Left ventricle myocardium inferior (tissue), 1 donor: ENCODE measurements around the gene RNF175. TPM values are rescaled to one million over a fixed set of nuclear protein-coding genes. Genes with fewer than 3 reads are reported as not detected.
A peak's percentile ranks its signal among the peaks of the same experiment; 100 is the strongest.

Experiments used
- DNase-seq: peaks from one replicate; pipeline ENCODE4 v3.0.0-alpha.2; 2020
- H3K27ac ChIP-seq: fragments of 200-600 bp; replicated peaks from 2 replicates; pipeline ENCODE4 v1.8.0; 2021
- H3K27me3 ChIP-seq: fragments of 200-600 bp; 2 replicates; pipeline ENCODE4 v1.8.0; 2021; ENCODE audit warnings: low read depth
- H3K36me3 ChIP-seq: fragments of 200-600 bp; 2 replicates; pipeline ENCODE4 v1.8.0; 2021
- H3K4me1 ChIP-seq: fragments of 200-600 bp; 2 replicates; pipeline ENCODE4 v1.8.0; 2021
- H3K4me3 ChIP-seq: fragments of 200-600 bp; 2 replicates; pipeline ENCODE4 v1.8.0; 2021; ENCODE audit warnings: mild to moderate bottlenecking, moderate library complexity
- H3K9me3 ChIP-seq: fragments of 200-600 bp; replicated peaks from 2 replicates; pipeline ENCODE4 v1.8.0; 2021
- intact Hi-C: fragments of 100-400 bp; cut with micrococcal nuclease; formaldehyde crosslinking; loops from one replicate; pipeline ENCODE4 v1.11.0; 2022
- long read RNA-seq: library from polyadenylated mRNA; unstranded; transcript quantifications from one replicate; pipeline ENCODE4 v2.0.0, GENCODE V29; 2021
- total RNA-seq: library from RNA; stranded (reverse); fragmentation: NEBNext Ultra II Directional; extraction: Animal tissue kit (Norgen Biotek cat#: 25700); gene quantifications from one replicate; pipeline ENCODE4 v1.2.1, GENCODE V29; 2021
- TF ChIP-seq, protein P1 (sequence below): fragments of 200-600 bp; IDR thresholded peaks from 2 replicates; pipeline ENCODE4 v1.8.0; 2021; ENCODE audit warnings: antibody characterized with exemption, mild to moderate bottlenecking, borderline replicate concordance
- donor health status: DM: no; HTN: yes; CAD: no; lungs with severe emphysema.

RNF175 gene
- 0.71 TPM for total RNA-seq
- long read RNA-seq, partial matches to known transcripts = 0 of 2 reads
- long read RNA-seq, other reads (novel, unspliced or antisense) = 2 of 2 reads

DNA sequence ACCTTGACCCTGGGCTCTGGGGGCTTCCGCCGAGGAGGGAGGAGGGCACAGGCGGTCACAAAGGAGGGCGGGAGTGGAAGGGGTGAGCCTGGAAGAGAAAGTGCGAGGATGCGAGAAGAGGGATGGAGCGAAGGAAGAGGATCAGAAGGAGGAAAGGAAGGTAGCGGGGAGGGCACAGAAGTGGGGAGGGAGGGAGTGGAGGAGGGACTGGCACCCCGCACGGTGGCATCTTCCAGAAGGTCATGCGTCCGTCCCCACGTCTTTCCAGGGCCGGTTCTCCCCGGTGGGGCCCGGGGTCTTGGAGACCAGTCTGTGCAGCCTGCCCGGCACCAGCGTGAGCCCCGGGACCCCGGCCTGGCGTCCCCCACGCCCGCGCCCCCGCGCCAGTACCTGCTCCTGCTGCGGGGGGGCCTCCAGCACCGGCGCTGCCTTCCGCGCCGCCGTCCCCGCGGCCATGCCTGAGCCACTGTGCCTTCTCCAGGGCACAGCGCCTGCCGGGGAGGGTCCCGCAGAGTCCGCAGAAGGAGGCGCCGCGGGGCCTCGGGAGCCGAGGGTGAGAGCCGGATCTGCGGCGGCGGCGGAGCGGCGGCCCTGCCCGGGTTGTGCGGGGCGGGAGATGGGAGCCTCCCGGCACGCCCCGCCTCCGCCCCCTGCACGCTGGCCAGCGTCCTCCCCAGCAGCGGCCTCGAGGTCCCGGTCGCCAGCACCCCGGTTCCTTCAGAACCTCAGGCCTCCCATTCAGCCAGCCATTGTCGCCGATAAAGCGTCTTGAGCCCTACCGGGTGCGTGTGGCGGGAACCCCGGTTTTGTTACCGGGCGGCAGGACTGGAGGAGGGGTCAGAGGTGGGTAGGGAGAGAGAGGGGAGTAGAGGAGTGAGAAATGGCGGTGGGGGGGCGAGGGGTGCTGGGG is at the start of gene RNF175:
TSS of gene RNF175 (minus strand) at position 618 of the 910 bp plus-strand sequence. CDS start at position 456, 162 bp downstream.
- Histone ChIP-seq H3K36me3 (no peaks in the 10 kb centered on the region), H3K4me3 (peak within 1 kb of the TSS; percentile 68), H3K27ac (no peak within 1 kb of the TSS), H3K4me1 (peaks cover 13% of the 10 kb centered on the region), H3K27me3 (peaks cover 90% of the 10 kb centered on the region), H3K9me3 (peaks cover 6% of the 10 kb centered on the region)
- TF ChIP-seq, protein P1, sequence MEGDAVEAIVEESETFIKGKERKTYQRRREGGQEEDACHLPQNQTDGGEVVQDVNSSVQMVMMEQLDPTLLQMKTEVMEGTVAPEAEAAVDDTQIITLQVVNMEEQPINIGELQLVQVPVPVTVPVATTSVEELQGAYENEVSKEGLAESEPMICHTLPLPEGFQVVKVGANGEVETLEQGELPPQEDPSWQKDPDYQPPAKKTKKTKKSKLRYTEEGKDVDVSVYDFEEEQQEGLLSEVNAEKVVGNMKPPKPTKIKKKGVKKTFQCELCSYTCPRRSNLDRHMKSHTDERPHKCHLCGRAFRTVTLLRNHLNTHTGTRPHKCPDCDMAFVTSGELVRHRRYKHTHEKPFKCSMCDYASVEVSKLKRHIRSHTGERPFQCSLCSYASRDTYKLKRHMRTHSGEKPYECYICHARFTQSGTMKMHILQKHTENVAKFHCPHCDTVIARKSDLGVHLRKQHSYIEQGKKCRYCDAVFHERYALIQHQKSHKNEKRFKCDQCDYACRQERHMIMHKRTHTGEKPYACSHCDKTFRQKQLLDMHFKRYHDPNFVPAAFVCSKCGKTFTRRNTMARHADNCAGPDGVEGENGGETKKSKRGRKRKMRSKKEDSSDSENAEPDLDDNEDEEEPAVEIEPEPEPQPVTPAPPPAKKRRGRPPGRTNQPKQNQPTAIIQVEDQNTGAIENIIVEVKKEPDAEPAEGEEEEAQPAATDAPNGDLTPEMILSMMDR = no peak
- no peak for DNase-seq
- intact Hi-C loops = no loop called here

DNA sequence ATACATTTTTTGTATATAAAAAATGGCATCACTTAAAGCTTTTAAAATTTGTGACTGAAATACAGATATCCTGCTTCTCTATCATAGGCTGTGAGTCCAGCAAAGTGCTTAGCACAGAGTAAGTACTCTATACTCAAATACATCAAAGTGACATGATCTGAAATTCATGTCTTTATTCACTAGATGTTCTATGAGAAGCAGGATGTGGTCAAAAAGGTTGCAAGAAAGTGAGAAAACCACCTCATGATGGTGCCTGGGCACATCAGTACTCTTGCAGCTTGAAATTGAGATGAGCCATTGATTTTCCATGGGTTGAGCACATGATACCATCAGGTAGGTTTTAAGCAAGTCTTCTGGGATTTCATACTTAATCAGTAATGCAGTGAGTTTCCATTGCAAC is 49.5 kb upstream of the RNF175 start:
- intact Hi-C loops = no loop called here
- H3K36me3 ChIP-seq = no peaks in the 10 kb centered on the region
- DNase-seq = no peak
- H3K27ac ChIP-seq = no peak overlapping the region
- H3K9me3 ChIP-seq = no peaks in the 10 kb centered on the region
- H3K4me3 ChIP-seq = no peak overlapping the region
- H3K27me3 ChIP-seq = peaks cover 9% of the 10 kb centered on the region
- TF ChIP-seq, protein P1 = no peak
- no peaks in the 10 kb centered on the region for H3K4me1 ChIP-seq

DNA sequence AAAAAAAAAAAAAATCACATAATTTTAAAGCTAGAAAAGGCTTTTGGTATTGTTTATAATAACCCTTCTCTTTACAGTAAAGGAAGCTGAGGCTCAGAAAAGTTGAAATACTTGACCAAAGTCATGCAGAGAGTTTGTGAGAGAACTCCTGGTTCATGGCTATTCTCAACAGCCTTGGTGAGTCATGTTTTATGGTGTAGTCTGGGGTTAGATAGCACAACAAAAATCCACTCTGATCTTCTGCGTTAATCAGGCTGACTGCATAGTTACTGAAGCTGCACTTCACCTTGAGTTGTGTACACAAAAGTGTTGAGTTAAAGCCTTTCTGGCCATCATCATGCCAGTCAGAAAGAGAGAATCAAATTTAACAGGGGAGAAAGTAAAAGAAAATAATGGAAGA is 48.4 kb upstream of the RNF175 start:
- DNase-seq = no peak
- H3K36me3 ChIP-seq = no peaks in the 10 kb centered on the region
- H3K4me3 ChIP-seq = no peak overlapping the region
- intact Hi-C loops = no loop called here
- TF ChIP-seq, protein P1 = no peak
- no peaks in the 10 kb centered on the region for H3K4me1 ChIP-seq
- no peaks in the 10 kb centered on the region for H3K9me3 ChIP-seq
- H3K27me3 ChIP-seq = peaks cover 7% of the 10 kb centered on the region
- no peak overlapping the region for H3K27ac ChIP-seq

DNA sequence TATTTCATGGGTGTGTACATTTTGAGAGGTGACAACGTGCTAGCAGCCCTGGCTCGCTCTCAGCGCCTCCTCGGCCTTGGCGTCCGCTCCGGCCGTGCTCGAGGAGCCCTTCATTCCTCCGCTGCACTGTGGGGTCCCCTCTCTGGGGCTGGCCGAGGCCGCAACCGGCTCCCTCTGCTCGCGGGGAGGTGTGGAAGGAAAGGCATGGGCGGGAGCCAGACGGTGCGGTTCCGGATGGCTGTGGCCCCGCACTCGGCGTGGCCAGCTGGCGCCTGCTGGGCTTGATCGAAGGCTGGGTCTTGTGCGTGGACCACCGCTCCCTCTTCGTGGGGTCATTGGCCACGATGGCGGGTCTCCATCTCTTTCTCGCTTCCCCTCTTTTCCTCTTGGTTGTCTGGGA is 46.2 kb upstream of the RNF175 start:
- Histone ChIP-seq H3K4me3 (no peak overlapping the region), H3K27me3 (no peaks in the 10 kb centered on the region), H3K36me3 (no peaks in the 10 kb centered on the region), H3K27ac (no peak overlapping the region), H3K9me3 (no peaks in the 10 kb centered on the region), H3K4me1 (no peaks in the 10 kb centered on the region)
- no peak for DNase-seq
- TF ChIP-seq, protein P1 = no peak
- intact Hi-C loops = no loop called here

DNA sequence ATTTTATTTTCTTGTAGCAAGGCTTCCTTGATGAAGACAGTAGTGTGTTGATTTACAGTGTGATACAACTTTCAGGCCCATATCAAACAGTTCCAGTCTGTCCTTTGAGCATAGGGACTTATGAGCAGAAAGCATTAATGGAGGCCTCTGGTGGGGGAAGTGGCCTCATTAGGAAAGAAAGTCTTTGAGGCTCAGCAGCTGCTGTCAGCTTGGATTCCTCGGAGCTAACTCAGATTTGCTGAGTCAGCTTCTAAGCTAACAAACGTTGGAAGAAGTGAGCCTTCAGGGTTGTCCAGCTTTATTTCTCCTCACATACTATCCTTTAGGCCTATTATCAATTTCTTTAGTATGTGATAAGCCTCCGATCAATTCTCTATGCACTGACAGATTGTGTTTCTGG is 44.9 kb upstream of the RNF175 start:
- TF ChIP-seq, protein P1 = no peak
- H3K9me3 ChIP-seq = no peaks in the 10 kb centered on the region
- H3K27ac ChIP-seq = no peak overlapping the region
- intact Hi-C loops = loop anchor here (5.0 kb wide), 1 partner anchor 1797 kb away; no protein-coding TSS in a partner anchor
- H3K27me3 ChIP-seq = peaks cover 8% of the 10 kb centered on the region
- H3K36me3 ChIP-seq = no peaks in the 10 kb centered on the region
- no peak for DNase-seq
- no peaks in the 10 kb centered on the region for H3K4me1 ChIP-seq
- H3K4me3 ChIP-seq = no peak overlapping the region
